ENCODE data around the gene DMTF1. TPM values are rescaled to one million over a fixed set of nuclear protein-coding genes. Genes with fewer than 3 reads are reported as not detected.

DMTF1 gene
- total and polyA plus RNA-seq, 8 donors: 18.6 to 54.2 (median 27.8) TPM

GRCh38 chr7:87129332-87129731 is 22.9 kb upstream of the DMTF1 start:
- ATAC-seq: no peak
- no peaks in the 10 kb centered on the region for H3K9me3 ChIP-seq
- TF ChIP-seq CTCF (IDR thresholded peaks at IDR 0.05): no peak
- FAIRE-seq: no peak
- 55 to 56% methylated on average over 3 of the region's 3 CpGs for WGBS, 2 donors
- H3K4me3 ChIP-seq: no peak overlapping the region
- no peak overlapping the region for H3K27ac ChIP-seq
- no peaks in the 10 kb centered on the region for H3K4me1 ChIP-seq
- intact Hi-C loops (cut with DNase I): no loop called here
- no peak for DNase-seq
- no peaks in the 10 kb centered on the region for H3K27me3 ChIP-seq
- H3K36me3 ChIP-seq: no peaks in the 10 kb centered on the region

DNA sequence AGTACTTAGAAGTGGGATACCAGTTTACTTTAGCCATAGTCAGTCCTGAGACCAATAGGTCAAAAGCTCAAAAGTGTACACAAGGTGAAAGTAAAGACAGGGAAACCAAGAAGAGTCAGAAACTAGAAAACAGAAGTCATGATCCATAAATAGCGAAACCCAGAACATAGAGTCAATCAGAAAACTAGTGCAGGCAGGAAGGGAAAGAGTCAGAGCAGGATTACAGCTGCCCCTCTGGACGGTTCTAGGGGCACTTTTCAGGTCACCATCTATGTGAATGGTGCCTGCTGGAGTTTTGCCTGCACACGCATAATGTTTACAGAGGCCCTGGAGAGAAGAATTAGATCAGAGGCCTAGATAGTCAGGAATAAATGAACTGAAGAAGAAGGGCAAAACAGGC is 22.4 kb upstream of the DMTF1 start:
- TF ChIP-seq CTCF (IDR thresholded peaks at IDR 0.05): no peak
- Histone ChIP-seq H3K36me3 (no peaks in the 10 kb centered on the region), H3K27ac (no peak overlapping the region), H3K4me1 (no peaks in the 10 kb centered on the region), H3K9me3 (no peaks in the 10 kb centered on the region), H3K4me3 (no peak overlapping the region), H3K27me3 (no peaks in the 10 kb centered on the region)
- intact Hi-C loops (cut with DNase I): no loop called here
- FAIRE-seq: no peak
- no peak for ATAC-seq
- no peak for DNase-seq
- WGBS, 2 donors: 55 to 61% methylated on average over 3 of the region's 3 CpGs

DNA sequence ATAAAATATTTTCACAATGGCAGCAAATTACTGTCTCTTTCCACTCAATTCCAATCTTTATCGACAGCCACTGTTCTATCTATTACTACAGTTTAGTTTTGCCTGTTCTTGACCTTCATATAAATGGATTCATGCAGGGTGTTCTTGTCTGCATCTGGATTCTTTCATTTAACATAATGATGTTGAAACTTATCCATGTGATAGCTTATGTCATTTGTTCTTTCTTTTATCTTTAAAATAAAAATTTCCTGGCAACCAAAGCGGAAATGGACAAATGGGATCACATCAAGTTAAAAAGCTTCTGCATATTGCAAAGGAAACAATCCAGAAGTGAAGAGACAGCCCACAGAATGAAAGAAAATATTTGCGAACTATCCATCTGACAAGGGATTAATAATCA is 20.5 kb upstream of the DMTF1 start:
- DNase-seq (no peak), ATAC-seq (no peak), FAIRE-seq (no peak)
- TF ChIP-seq CTCF (IDR thresholded peaks at IDR 0.05): no peak
- H3K36me3 ChIP-seq: no peaks in the 10 kb centered on the region
- H3K27ac ChIP-seq: no peak overlapping the region
- no peaks in the 10 kb centered on the region for H3K4me1 ChIP-seq
- H3K4me3 ChIP-seq: no peak overlapping the region
- H3K27me3 ChIP-seq: no peaks in the 10 kb centered on the region
- WGBS, 2 donors: 80 to 88% methylated on average over 3 of the region's 3 CpGs
- no peaks in the 10 kb centered on the region for H3K9me3 ChIP-seq
- intact Hi-C loops (cut with DNase I): no loop called here

- Histone ChIP-seq H3K4me3 (no peak overlapping the region), H3K36me3 (no peaks in the 10 kb centered on the region), H3K27me3 (no peaks in the 10 kb centered on the region), H3K9me3 (no peaks in the 10 kb centered on the region), H3K4me1 (no peaks in the 10 kb centered on the region), H3K27ac (no peak overlapping the region)
- no peak for ATAC-seq
- intact Hi-C loops (cut with DNase I): no loop called here
- no peak for TF ChIP-seq CTCF (IDR thresholded peaks at IDR 0.05)
- no peak for FAIRE-seq
- no peak for DNase-seq
Observed at GRCh38 chr7:87137271-87137670, 15.0 kb upstream of the DMTF1 start.

DNA sequence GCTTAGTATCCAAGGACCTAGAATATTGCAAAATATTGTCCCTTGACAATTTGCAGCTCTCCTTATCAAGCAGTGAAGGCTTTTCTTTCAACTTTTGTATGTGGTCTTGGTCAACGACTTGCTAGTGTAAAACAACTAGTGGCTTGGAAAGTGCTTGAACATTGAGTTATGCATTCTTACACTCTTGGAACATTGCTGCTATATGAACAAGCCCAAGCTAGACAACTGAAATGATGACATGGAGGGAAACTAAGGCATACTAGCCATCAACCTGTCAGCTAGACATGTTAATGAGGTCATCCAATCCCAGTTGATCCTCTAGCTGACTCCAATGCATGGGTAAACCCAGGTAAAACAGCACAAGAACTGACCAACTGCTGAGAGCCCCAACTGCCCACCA is 12.7 kb upstream of the DMTF1 start:
- H3K27me3 ChIP-seq: no peaks in the 10 kb centered on the region
- H3K4me3 ChIP-seq: no peak overlapping the region
- FAIRE-seq (no peak), ATAC-seq (no peak), DNase-seq (no peak)
- WGBS, 2 donors: 53 to 71% methylated on average over 1 of the region's 1 CpG
- H3K27ac ChIP-seq: no peak overlapping the region
- H3K9me3 ChIP-seq: no peaks in the 10 kb centered on the region
- TF ChIP-seq CTCF (IDR thresholded peaks at IDR 0.05): no peak
- no peaks in the 10 kb centered on the region for H3K36me3 ChIP-seq
- H3K4me1 ChIP-seq: no peaks in the 10 kb centered on the region
- intact Hi-C loops (cut with DNase I): no loop called here
